B cell (primary cell): Measurements from ENCODE around the gene ITGA5.

Experiments used
- EZH2 ChIP-seq: IDR thresholded peaks from 2 replicates; pipeline ENCODE4 v1.6.1; 2012; ENCODE audit warnings: borderline replicate concordance, low read depth, mild to moderate bottlenecking, moderate library complexity, low read length; ENCODE audit not compliant: insufficient read depth, poor library complexity, severe bottlenecking
- TF ChIP-seq, protein P1 (sequence below): fragments of 200-600 bp; IDR thresholded peaks from one replicate; pipeline ENCODE4 v1.8.0; 2022; ENCODE audit warnings: antibody characterized with exemption, mild to moderate bottlenecking

DNA sequence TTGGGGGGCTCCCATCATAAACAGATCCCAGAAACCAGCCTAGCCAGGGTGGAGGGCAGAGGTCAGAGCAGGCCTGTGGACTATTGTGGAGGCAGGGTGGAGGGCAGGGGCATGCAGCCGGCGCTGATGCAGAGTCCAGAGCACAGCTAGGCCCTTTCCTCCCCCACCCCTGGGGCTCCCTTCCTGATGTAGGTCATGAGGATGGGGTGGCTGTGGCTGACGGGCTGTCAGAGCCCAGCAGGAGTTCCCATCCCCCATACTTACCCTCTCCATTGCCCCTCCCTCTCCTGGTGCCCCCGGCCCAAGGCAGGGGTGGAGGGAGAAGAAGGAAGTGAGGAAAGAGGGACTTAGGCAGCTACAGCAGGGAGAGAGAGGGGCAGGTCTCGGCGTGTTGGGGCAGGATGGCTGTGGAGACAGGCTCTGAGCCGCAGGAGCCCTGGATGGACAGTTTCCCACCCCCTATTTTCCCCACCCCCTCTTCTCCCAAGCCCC, 28.8 kb downstream of the ITGA5 start:
- TF ChIP-seq, protein P1, sequence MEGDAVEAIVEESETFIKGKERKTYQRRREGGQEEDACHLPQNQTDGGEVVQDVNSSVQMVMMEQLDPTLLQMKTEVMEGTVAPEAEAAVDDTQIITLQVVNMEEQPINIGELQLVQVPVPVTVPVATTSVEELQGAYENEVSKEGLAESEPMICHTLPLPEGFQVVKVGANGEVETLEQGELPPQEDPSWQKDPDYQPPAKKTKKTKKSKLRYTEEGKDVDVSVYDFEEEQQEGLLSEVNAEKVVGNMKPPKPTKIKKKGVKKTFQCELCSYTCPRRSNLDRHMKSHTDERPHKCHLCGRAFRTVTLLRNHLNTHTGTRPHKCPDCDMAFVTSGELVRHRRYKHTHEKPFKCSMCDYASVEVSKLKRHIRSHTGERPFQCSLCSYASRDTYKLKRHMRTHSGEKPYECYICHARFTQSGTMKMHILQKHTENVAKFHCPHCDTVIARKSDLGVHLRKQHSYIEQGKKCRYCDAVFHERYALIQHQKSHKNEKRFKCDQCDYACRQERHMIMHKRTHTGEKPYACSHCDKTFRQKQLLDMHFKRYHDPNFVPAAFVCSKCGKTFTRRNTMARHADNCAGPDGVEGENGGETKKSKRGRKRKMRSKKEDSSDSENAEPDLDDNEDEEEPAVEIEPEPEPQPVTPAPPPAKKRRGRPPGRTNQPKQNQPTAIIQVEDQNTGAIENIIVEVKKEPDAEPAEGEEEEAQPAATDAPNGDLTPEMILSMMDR, result no peak
- TF ChIP-seq EZH2, result no peak
